WTC11 (cell line): Measurements from ENCODE around the gene BCAS3. TPM values are rescaled to one million over a fixed set of nuclear protein-coding genes. Genes with fewer than 3 reads are reported as not detected.

Experiments used
- ATAC-seq: fragments of 200-7000 bp; cut with Tn5 transposase; 2 replicates; pipeline ENCODE4 v1.10.0; 2021; ENCODE audit warnings: mild to moderate bottlenecking, moderate library complexity
- CTCF ChIA-PET: fragments of 300-600 bp; sonication (Branson Sonifier 250); formaldehyde crosslinking; loops from one replicate; lab custom pipeline; 2021; ENCODE audit warnings: antibody characterized with exemption; lab: Charles Lee
- POLR2A ChIA-PET: fragments of 350-600 bp; sonication (Branson Sonifier 250); formaldehyde crosslinking; loops from one replicate; lab custom pipeline; 2021; ENCODE audit warnings: antibody characterized with exemption; lab: Charles Lee
- DNase-seq: peaks from one replicate; pipeline ENCODE4 v3.0.0; 2021; ENCODE audit warnings: low spot score
- H3K27ac Mint-ChIP-seq: 2 replicates; pipeline ENCODE4 v1.8.0; 2021; ENCODE audit warnings: mixed read lengths
- H3K27me3 Mint-ChIP-seq: 2 replicates; pipeline ENCODE4 v1.8.0; 2021; ENCODE audit warnings: low read depth, mild to moderate bottlenecking, moderate library complexity, mixed read lengths
- H3K36me3 Mint-ChIP-seq: 2 replicates; pipeline ENCODE4 v1.8.0; 2021; ENCODE audit warnings: mixed read lengths
- H3K4me1 Mint-ChIP-seq: 2 replicates; pipeline ENCODE4 v1.8.0; 2022; ENCODE audit warnings: mixed read lengths
- H3K4me3 Mint-ChIP-seq: 2 replicates; pipeline ENCODE4 v1.8.0; 2021; ENCODE audit warnings: mild to moderate bottlenecking, moderate library complexity, mixed read lengths
- H3K9me3 Mint-ChIP-seq: 2 replicates; pipeline ENCODE4 v1.8.0; 2021; ENCODE audit warnings: mixed read lengths
- ERG ChIP-seq: fragments of 250-450 bp; sonication (Bioruptor Pico); IDR thresholded peaks from 2 replicates; pipeline ENCODE4 v1.8.0; 2021; ENCODE audit warnings: mild to moderate bottlenecking
- HMGA2 ChIP-seq: fragments of 250-450 bp; sonication (Bioruptor Pico); IDR thresholded peaks from 2 replicates; pipeline ENCODE4 v1.4.0; 2021; ENCODE audit warnings: mild to moderate bottlenecking, moderate library complexity
- IRF2 ChIP-seq: sonication (generic); formaldehyde crosslinking; IDR thresholded peaks from 2 replicates; pipeline ENCODE4 v1.8.0; 2022; ENCODE audit warnings: low read depth, missing genetic modification reagents, borderline replicate concordance
- JUN ChIP-seq: sonication (generic); formaldehyde crosslinking; IDR thresholded peaks from 2 replicates; pipeline ENCODE4 v1.8.0; 2023; ENCODE audit warnings: mild to moderate bottlenecking, missing genetic modification reagents
- PRRX2 ChIP-seq: fragments of 250-450 bp; sonication (Bioruptor Pico); IDR thresholded peaks from 2 replicates; pipeline ENCODE4 v1.8.0; 2021; ENCODE audit warnings: mild to moderate bottlenecking
- TCF7 ChIP-seq: sonication (generic); formaldehyde crosslinking; IDR thresholded peaks from 2 replicates; pipeline ENCODE4 v1.8.0; 2022; ENCODE audit warnings: mild to moderate bottlenecking, low read depth, missing genetic modification reagents, moderate library complexity
- TP53 ChIP-seq: sonication (generic); formaldehyde crosslinking; IDR thresholded peaks from 2 replicates; pipeline ENCODE4 v1.8.1; 2023; ENCODE audit warnings: mild to moderate bottlenecking, missing genetic modification reagents
- ZNF317 ChIP-seq: sonication (generic); formaldehyde crosslinking; IDR thresholded peaks from 2 replicates; pipeline ENCODE4 v1.8.1; 2023; ENCODE audit warnings: low read depth, mild to moderate bottlenecking, moderate library complexity, missing genetic modification reagents, borderline replicate concordance
- ZSCAN18 ChIP-seq: fragments of 250-450 bp; sonication (Bioruptor Pico); IDR thresholded peaks from 2 replicates; pipeline ENCODE4 v2.1.2; 2022; ENCODE audit warnings: mild to moderate bottlenecking, moderate library complexity
- total RNA-seq: library from RNA; stranded (reverse); gene quantifications from 3 replicates; pipeline ENCODE4 v1.2.3, GENCODE V29; 2021
- TF ChIP-seq, protein P1 (sequence below): fragments of 250-450 bp; sonication (Bioruptor Pico); conservative IDR thresholded peaks from 2 replicates; pipeline ENCODE4 v1.9.0; 2021; ENCODE audit warnings: mild to moderate bottlenecking
- TF ChIP-seq, protein P2 (sequence below): sonication (generic); formaldehyde crosslinking; conservative IDR thresholded peaks from 2 replicates; pipeline ENCODE4 v1.8.1; 2023; ENCODE audit warnings: mild to moderate bottlenecking, low read depth, missing genetic modification reagents, moderate library complexity
- TF ChIP-seq, protein P3 (sequence below): sonication (generic); formaldehyde crosslinking; IDR thresholded peaks from 2 replicates; pipeline ENCODE4 v1.8.1; 2023; ENCODE audit warnings: mild to moderate bottlenecking, missing genetic modification reagents, moderate library complexity

BCAS3 gene
- total RNA-seq, 1 experiment from 2014 or later: 15.5 TPM

DNA sequence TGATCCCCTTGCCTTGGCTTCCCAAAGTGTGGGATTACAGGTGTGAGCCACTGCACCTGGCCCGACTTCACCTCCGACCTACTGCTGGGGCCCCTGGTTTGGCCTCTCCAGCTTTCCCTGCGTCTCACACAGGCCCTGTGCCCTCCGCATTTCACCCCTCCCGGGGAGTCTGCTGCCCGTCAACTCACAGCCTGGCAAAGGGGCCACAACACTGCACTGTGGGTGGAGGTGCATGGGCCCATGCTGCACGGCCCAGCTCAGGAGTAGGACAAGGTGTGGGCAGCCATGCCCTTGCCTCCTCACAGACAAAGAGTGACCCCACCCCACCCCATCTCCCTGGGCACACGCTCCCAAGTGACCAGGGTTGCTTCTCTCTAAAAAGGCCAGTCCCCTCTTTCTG lies 709.4 kb downstream of the BCAS3 start (continued):
- TF ChIP-seq ZSCAN18 (CRISPR knock-in tag) (no peak), IRF2 (CRISPR knock-in tag) (no peak), ZNF317 (CRISPR knock-in tag) (no peak)
- TF ChIP-seq, protein P1, sequence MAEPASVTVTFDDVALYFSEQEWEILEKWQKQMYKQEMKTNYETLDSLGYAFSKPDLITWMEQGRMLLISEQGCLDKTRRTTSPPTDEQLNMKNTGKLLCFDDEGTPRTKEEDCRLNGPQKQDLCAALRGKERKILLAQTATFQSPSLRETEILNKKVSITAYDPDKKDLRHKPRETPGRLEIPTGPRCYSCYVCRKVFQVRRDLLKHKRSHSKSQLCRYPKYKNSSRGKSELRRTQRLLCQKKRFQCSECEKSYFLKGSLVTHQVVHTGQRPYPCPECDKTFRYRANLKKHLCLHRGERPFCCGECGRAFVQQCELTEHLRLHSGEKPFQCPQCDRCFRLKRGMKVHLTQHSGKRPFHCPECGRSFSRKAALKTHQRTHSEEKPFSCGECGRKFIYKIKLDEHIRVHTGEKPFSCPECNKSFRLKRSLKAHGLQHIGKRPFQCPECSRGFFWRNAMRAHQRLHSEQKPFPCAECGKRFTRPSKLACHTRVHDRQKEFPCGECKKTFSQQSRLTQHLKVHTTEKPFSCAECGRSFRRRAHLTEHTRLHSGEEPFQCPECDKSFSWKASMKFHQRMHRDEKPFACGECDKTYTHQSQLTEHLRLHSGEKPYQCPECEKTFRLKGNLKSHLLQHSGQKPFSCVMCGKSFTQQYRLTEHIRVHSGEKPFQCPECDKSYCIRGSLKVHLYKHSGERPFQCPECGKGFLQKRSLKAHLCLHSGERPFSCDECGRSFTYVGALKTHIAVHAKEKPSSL (CRISPR knock-in tag): no peak

DNA sequence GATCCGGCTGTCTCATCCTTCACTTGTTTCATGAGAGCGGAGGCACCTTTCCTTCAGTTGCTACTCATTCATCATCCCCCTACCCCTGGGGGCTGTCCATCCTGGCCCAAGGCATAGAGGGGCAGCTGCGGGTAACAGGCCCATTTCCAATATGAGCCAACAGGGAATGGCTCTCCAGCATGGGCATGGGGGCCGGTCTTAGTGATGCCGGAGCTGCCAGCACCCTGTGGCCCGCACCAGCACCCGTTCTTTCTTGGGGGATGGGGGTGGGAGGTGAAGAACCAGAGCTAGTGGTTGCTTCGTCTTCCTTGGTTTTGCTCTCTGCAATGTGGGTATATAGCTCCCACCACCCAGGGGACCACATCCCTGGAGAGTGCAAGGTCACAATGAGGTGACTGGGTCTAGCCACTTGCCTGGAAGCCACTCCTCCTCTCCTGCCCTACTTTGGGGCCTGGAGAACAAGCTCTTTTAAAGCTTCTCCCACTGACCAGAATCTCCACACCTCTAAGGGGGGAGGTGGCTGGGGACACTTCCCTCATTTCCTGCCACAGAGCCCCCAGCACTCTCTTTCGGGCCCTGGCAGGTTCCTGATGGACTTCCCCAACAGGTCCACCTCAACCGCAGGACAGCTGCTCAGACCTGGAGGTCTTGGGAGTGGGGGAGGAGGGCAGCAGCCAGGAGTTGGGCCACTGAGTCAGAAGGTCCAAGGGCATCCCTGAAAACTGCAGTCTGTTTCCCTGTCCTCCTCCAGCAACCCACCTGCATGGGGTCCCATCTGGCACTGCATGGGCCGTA lies 710.1 kb downstream of the BCAS3 start:
- ATAC-seq (no peak), DNase-seq (no peak)
- H3K27ac Mint-ChIP-seq: no peak overlapping the region
- no peak overlapping the region for H3K4me3 Mint-ChIP-seq
- H3K27me3 Mint-ChIP-seq: peaks cover 15% of the 10 kb centered on the region
- H3K9me3 Mint-ChIP-seq: no peaks in the 10 kb centered on the region
- CTCF ChIA-PET: interaction anchor here (0.8 to 1.5 kb wide), 2 partner anchors 10 to 38 kb away, joined by 3 read pairs; no protein-coding TSS in a partner anchor
- no peaks in the 10 kb centered on the region for H3K36me3 Mint-ChIP-seq
- TF ChIP-seq, protein P2, sequence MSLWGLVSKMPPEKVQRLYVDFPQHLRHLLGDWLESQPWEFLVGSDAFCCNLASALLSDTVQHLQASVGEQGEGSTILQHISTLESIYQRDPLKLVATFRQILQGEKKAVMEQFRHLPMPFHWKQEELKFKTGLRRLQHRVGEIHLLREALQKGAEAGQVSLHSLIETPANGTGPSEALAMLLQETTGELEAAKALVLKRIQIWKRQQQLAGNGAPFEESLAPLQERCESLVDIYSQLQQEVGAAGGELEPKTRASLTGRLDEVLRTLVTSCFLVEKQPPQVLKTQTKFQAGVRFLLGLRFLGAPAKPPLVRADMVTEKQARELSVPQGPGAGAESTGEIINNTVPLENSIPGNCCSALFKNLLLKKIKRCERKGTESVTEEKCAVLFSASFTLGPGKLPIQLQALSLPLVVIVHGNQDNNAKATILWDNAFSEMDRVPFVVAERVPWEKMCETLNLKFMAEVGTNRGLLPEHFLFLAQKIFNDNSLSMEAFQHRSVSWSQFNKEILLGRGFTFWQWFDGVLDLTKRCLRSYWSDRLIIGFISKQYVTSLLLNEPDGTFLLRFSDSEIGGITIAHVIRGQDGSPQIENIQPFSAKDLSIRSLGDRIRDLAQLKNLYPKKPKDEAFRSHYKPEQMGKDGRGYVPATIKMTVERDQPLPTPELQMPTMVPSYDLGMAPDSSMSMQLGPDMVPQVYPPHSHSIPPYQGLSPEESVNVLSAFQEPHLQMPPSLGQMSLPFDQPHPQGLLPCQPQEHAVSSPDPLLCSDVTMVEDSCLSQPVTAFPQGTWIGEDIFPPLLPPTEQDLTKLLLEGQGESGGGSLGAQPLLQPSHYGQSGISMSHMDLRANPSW (CRISPR knock-in tag): no peak
- no peak for TF ChIP-seq ERG (CRISPR knock-in tag)
- TF ChIP-seq, protein P3, sequence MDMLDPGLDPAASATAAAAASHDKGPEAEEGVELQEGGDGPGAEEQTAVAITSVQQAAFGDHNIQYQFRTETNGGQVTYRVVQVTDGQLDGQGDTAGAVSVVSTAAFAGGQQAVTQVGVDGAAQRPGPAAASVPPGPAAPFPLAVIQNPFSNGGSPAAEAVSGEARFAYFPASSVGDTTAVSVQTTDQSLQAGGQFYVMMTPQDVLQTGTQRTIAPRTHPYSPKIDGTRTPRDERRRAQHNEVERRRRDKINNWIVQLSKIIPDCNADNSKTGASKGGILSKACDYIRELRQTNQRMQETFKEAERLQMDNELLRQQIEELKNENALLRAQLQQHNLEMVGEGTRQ (CRISPR knock-in tag): no peak
- no peak for TF ChIP-seq HMGA2
- TF ChIP-seq TCF7 (CRISPR knock-in tag): no peak
- no peak for TF ChIP-seq JUN
- TF ChIP-seq TP53 (CRISPR knock-in tag): no peak
- no peak for TF ChIP-seq PRRX2 (CRISPR knock-in tag)
- POLR2A ChIA-PET: no interaction called here
- peaks cover 9% of the 10 kb centered on the region; the same call in 1 of the 2 replicates for H3K4me1 Mint-ChIP-seq
